ENCODE data around the gene CAPN14. TPM values are rescaled to one million over a fixed set of nuclear protein-coding genes. Genes with fewer than 3 reads are reported as not detected.
A peak's percentile ranks its signal among the peaks of the same experiment; 100 is the strongest.

The CAPN14 gene
- polyA plus RNA-seq, 4 donors, result 0.06 to 0.10 (median 0.07) TPM

DNA sequence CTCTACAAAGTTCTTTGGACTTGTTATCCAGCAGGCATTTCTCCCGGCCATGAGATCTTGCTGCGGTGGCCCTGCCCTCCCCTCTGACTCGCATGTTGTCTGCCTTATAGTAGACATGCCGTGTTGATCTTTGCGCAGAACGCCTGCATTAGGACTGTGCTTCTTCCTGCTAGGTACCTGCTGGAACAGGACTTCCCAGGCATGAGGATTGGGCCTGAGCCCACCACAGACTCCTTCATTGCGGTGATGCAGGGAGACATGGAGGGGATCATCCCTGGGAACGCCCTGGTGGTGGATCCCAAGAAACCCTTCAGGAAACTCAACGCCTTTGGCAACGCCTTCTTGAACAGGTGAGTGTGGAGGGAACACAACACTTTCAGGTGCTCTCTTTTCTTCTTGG is 26.8 kb upstream of the CAPN14 start:
- DNase-seq (ENCODE audit: low read depth in 4 of 4, low spot score in 3 of 4), result no peak

DNA sequence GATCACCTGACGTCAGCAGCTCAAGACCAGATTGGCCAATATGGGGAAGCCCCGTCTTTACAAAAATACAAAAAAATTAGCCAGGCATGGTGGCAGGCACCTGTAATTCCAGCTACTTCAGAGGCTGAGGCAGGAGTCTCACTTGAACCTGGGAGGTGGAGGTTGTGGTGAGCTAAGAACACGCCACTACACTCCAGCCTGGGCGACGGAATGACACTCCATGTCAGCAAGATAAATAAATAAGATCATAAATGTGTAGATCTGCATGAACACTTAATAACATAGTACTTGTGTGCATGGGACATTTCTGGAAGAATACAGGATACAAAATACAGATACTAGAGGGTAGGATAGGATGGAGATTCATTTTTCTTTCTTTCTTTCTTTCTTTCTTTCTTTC is 25.7 kb upstream of the CAPN14 start:
- DNase-seq (ENCODE audit: low read depth in 4 of 4, low spot score in 3 of 4), result no peak

DNA sequence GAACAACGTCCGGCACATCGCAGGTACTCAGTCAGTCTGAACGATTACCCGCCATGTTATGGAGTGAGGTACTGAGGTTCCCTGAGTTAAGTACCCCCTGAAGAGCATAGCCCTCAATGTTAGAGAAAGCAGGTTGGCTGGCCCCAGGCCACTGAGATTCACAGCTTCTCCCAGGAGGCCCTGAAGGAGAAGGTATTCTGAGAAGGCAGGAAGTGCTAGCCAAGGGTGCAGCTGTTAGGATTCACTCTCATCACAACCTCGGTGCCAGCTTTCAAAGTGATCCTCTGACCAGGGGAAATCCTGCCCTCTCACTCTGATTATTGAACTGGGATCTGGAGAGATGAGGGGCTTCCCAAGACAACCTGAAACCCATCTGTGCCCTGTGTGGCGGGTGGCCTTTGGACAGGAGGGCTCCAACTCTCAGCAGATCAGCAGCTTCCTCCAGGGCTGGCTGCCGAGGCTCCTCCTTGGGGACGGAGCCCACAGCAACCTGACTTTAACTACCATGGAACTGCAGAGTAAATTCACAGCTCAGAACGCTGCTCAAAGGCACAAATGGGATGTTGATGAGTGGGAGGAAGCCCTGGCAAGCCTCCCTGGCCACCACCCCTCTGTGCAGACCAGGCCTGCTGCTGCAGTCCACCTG is 24.4 kb upstream of the CAPN14 start:
- DNase-seq (ENCODE audit: low read depth in 4 of 4, low spot score in 3 of 4), result no peak

DNA sequence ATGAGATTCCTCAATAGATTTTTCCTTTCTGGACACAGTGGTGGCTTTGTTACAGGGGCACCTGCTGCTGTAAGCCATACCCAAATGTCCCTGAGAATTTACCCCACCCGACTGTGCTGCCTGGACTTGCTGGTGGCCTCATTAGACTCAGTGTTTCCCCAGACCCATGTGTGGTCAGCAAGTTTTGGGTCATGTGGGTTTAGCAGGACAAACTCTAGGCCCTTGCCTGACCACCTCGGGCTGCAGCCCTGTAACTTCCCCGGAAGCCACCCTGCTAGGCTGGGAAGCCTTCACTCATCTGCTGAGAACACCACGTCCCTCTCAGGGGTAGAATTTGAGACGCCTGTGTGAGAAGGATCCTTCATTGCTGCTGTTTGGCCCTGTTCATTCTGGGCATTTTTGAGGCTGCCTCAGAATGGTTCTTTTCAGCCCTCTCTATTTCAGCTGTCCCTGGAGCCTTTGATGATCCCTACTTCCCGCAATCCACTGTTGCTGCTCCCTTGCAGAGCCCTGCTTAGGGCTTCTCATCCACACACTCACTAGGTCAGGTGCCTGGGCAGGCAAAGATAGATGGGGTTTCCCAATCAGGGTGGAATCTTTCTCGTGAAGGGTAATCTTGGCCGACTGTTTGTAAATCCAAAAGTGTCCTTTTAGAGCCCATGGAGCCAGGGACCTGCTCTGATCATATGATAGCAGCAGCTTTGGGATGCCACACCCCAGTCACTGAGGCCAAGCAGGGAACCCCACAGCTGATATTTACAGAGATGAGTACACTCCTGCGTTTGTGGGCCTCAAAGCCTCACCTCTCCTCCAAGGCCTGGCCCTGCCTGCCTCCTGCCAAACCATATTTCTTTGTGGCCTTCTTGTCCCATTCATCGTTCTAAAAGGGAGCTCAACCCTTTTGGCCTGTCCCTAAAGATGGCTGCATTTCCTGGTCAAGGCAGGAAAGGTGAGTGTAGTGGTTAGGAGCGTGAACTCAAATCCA is 23.4 kb upstream of the CAPN14 start:
- no peak for DNase-seq (ENCODE audit: low read depth in 4 of 4, low spot score in 3 of 4)

DNA sequence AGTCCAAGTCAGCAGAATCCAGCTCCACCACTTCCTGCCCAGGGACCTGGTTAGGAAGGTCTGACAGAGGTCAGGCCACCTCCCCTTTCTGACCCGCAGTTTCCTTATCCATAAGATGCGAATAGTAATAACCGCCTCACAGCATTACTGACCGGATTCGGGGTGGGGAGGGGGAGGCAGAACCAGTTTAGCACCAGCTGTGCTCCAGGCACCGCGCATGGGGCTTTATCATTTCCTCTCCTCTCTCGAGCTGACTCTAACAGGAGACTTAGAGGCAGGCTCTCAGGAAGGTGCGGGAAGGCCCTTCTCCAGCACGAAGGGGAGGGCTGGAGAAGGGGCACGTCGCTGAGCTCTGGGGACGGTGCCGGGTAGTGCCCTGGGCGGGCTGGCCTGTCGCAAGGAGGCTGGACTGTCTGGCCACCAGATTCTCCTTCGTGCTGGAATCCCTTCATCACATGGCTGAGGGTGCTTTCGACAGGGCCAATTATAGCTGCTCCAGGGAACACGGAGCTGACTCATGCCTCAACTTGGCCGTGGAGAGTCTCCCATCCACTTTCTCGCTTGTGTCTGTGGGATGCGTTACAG is 22.4 kb upstream of the CAPN14 start:
- no peak for DNase-seq (ENCODE audit: low read depth in 4 of 4, low spot score in 3 of 4)

DNA sequence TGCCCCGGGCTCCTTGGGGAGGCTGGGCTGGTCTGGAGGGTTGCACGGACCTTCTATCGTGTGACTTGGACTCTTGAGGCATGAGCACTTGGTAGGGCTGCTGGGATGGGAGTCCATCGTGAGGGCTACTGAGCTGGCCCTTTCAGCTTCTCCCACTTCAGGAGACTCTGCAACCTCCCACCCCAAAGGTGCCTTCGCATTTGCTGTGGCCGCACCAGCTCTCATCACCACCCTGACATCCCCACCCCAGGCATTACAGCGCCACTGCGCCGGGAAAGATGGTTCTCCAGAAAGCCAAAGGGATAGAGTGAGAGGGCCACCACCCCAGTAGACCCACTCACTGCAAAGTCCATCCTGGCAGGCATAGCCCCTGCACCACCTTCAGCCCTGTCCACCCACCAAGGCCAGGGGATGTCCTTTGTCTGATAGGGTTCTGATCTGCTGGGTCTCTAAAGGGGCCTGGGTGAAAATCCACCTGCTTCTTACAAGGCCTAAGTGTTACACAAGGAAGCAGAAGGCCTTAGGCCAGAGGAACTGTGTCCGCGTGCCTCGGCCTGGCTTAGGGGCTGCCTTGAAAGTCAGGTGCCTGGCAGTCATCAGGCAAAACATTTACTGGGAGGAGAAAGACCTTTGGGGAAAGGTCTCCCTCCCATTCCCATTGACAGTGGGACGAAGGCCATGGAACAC is 21.7 kb upstream of the CAPN14 start:
- DNase-seq (ENCODE audit: low read depth in 4 of 4, low spot score in 3 of 4), result no peak

DNA sequence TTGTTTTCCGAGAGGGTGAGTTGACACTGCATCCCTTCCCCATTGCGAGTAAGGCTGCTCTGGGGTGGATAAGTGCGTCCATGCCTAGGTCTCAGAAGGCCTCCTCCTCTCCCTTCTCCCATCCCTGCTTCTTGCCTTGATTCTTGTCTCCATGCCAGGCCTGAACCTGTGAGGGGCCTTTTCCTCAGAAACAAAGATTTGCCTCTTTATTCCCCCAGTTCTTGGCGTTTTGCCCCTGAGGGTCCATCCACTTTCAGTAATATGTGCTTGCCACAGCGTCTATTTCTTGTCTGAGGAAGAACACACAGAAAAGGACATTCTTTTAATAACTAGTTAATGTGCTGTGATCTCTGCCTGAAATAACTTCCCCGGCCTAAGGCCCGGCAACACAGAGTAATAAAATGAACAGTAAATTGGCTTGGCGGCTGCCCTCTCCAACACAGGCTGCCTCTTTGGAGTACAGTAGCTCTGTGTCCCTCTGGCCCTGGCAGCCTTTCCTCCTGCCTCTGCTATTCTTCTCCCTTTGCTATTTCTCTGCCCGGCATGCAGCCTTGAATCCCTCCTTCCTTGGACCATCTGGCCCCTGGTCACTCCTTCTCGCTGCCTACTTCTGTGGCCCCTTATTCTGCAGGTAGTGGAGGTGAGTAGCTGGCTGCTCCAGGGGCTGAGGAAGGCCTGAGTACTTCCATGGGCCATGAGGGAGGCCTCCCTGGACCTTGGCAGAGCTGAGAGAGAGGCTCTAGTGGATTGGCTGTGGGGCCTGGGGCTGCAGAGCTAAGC is 21.0 kb upstream of the CAPN14 start:
- DNase-seq (ENCODE audit: low read depth in 4 of 4, low spot score in 3 of 4), result no peak

DNA sequence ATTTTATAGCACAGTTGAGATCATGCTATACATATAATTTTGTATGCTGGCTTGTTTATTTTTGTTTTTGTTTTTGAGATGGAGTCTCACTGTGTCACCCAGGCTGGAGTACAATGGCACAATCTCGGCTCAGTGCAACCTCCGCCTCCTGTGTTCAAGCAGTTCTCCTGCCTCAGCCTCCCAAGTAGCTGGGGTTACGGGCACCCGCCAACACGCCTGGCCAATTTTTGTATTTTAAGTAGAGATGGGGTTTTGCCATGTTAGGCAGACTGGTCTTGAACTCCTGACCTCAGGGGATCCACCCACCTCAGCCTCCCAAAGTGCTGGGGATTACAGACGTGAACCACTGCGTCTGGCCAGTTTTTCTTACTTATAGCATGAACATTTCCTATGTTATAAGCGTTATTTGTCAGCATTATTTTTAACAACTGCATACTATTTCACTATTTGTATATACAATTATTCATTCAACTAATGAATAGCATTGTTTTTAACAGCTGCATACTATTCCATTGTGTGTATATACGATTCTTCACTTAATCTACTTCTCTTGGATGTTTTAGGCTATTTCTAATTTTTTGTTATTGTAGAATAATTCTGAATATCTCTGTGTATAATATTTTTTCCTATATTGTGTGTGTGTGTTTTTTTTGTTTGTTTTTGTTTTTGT is 20.2 kb upstream of the CAPN14 start:
- DNase-seq (ENCODE audit: low read depth in 4 of 4, low spot score in 3 of 4), result no peak

DNA sequence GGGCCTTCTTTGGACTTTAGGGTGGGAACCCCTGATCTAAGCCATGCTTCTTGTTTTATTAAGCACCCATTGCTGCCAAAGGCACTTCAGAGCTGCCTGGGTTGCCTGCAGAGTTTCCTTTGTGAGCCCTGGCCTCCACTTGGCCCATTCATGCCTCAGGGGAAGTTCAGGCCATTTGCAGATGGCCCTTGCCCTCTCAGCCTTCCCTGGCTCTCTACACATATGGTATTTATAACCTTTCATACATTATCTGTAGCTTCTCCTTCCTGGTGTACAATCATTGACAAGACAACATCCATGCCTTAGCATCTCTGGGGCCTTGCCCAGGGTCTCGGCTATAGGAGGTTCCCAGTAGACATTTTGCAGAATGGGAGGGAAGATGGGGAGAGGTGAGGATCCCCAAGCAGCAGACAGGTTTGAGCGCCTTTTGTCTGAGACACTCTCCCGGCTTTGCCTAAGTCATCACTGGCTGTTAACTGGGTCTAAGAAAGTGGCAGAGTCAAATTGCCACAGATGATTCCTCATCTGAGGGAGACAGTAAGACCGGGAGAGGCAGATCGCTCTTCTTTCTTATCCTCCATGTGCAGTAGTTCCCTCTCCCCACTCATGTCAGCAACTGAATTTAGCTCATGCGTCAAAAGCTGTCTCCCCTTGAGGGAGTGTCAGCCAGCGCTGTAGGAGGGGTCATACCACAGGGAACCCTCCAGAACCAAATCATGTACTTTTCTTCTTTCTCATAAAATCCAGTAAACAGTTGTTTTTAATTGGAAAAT is 19.3 kb upstream of the CAPN14 start:
- DNase-seq (ENCODE audit: low read depth in 4 of 4, low spot score in 3 of 4), result no peak

DNA sequence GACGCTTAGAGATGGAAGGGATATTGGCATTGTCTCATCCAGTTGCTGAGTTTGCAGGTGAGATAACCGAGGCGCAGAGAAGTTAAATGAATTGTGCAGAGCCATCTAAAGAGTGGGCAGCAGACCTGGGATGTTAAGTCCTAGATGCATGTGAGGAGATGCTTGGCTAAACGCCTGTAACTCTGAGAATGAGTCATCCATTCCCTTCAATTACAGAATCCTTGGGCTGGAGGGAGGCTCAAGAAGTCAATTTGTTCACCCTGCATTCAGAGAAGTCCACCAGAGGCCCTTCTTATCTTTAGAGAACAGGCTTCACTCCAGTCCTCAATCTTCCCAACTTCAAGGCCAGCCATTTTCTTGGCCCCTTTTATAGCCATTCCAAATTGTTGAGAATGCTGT is 18.2 kb upstream of the CAPN14 start:
- no peak for DNase-seq (ENCODE audit: low read depth in 4 of 4, low spot score in 3 of 4)

DNA sequence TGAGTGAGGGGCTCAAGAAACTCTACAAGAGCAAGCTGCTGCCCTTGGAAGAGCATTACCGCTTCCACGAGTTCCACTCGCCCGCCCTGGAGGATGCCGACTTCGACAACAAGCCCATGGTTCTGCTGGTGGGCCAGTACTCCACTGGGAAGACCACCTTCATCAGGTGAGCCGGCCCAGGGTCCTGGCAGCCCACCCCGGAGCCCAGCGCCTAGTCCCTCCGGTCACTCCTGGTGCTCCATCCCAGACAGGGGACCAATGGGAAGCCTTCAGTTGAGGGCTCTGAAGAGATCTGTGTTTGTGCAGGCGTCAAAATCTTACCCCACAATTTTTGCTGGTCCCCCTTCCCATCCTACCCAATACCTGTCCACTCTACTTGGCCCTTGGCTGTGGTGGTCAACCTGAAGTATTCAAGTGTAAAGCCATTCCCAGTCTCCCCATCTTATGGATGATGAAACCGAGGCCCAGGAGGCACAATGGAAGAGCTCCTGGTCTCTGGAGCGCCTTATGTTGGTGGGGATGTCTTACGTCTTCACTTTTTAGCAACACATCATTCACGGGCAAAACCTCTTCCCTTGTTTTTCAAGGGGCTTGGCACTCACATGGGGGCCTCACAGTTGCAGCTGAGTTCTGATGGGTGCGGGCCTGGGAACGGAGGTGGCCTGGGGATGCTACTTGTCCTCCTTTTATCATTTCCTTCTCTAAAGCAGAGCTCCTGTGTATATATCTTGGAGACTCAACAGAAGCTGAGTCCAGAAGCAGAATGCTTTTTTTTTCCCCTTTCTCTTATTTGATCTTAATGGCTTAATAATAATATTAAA is 17.6 kb upstream of the CAPN14 start:
- DNase-seq (ENCODE audit: low read depth in 4 of 4, low spot score in 3 of 4), result no peak

DNA sequence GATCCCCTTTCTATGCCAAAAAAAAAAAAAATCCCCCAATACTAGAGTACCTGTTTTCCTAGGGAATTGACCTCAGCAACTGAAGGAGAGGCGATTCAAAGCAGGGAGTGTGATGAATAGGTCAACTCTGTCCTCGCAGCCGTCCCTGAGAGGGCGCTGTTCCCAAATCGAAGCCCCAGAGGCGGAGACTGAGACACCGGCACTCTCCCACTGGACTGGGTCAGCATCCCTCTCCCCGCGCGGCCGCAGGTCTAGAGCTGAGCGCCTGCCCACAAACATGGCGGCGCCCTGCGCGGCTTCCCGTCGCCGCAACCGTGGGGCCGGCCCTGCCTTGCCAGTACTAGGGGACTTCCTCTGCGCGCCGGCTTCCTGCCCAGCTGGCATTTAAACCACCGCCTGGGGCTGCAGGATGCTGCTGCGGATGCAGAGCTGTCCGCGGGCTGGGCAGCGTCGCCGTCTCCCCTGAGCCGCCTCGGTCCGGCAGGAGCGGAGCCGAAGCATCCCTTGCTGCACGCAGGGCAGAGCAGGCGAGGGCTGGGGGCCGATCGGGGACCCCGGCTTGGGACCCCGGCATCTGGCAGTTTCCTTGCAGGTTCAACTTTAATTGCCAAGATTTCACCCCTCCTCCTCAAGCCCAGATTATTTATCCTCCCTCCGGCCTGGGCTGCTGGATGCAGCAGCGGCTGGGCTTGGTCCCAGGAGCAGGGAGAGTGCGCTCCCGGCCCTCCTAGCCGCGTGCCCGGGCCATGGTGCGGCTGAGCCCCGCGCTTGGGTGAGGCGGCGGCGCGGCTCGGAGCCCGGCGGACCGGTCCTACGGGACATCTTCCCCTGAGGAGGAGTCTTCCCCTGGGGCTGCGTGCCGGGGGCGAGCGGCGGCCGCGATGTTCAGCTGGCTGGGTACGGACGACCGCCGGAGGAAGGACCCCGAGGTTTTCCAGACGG is 16.7 kb upstream of the CAPN14 start, which contains the start of gene EHD3:
TSS of gene EHD3 (plus strand) at position 412 of the 942 bp plus-strand sequence. CDS start at position 882, 470 bp downstream.
- peak; percentile 69 to 82 (median 74) for DNase-seq (ENCODE audit: low read depth in 4 of 4, low spot score in 3 of 4)

DNA sequence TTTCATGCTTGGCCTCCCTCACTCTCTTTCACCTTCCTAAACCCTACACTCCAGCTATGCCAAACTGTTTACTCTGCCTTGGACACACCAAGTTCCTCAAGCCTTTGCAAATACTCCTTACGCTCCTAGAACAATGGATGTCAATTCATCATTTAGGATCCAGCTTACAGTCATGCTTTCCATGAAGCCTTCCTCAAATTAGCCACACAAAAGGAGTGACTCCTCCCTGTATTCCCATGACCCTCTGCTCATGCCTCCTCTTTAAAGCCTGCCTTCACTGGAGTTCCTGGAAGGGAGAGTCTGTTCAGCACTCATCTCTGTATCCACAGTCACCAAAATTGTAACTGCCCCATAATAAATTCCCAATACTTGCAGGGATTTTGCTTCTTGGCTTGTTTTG is 15.9 kb upstream of the CAPN14 start:
- DNase-seq (ENCODE audit: low read depth in 4 of 4, low spot score in 3 of 4), result no peak

DNA sequence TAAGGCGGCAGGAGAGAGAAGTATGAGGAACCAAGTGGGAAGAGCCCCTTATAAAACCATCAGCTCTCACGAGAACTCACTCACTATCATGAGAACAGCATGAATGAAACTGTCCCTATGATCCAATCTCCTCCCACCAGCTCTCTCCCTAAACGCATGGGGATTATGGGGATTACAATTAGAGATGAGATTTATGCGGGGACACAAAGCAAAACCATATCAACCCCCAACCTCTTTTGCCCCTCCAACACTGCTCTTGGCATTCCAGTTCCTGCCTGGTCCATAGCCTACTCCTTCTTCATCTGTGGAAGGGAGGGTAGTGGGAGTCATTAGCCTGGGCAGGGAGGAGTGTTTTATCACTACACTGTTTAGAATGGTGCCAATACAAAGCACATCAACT is 15.3 kb upstream of the CAPN14 start:
- no peak for DNase-seq (ENCODE audit: low read depth in 4 of 4, low spot score in 3 of 4)

DNA sequence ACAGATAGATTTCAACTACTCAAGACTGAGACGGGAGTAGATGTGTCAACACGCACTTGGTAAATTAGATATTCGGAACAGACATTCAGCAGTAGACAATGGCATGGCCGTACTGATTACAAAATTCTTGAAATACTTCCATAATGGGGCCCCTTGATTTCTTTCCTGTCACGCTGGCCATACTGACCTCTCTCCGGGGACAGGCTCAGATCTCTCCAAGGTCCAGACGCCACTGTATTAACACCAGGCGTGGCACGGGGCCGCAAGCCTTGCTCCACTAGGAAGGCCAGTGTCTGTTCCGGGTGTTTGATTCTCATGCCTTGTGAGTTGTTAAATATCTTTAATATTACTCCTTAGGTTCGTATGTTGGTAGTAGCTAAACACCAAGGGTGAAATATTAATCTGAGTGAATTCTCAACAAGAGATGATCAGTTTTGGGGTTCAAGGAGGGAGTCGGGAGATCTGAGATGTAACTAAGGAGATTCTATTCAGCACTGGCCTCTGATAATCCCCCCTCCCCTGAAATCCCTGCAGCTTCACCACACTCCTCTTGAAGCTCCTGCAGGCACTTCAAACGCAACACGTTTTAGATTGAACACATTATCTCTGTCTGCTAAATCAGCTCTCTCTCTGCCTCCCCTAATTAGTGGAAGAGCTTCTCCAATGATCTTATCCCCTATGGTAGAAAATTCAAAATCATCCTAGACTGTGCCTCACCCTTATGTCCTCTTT is 14.4 kb upstream of the CAPN14 start:
- no peak for DNase-seq (ENCODE audit: low read depth in 4 of 4, low spot score in 3 of 4)

DNA sequence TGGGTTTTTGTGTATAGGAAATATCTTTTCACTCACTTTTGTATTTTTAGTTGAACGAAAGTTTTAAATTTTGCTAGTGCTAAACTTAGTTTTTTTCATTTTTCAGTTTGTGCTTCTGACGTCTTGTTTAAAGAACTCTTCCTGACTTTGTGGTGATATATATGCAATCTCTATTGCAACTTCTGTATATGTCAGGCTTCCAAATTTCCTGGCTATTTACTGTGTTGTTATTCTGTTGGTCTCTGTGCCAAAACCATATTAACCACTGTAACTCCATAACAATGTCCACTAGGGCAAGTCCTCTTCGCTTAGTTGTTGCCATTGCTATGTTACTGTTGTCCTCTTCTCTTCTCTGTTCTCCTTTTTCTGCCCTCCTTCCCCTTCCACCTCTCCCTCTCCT is 13.4 kb upstream of the CAPN14 start:
- DNase-seq (ENCODE audit: low read depth in 4 of 4, low spot score in 3 of 4), result no peak

All from right renal pelvis (tissue), 4 donors.